Neural progenitor cell (in vitro differentiated cells): ENCODE results near the gene FOXC2. TPM values are rescaled to one million over a fixed set of nuclear protein-coding genes. Genes with fewer than 3 reads are reported as not detected.

ENCODE experiments used
- DNase-seq: peaks from one replicate; pipeline ENCODE4 v3.0.0-alpha.2; 2016; ENCODE audit warnings: low spot score
- H2AFZ ChIP-seq: fragments of 200-600 bp; sonication (generic); replicated peaks from 2 replicates; pipeline ENCODE4 v1.6.1; 2016; ENCODE audit warnings: antibody characterized with exemption
- H3F3A ChIP-seq: fragments of 200-600 bp; sonication (generic); 2 replicates; pipeline ENCODE4 v1.6.1; 2016; ENCODE audit warnings: antibody characterized with exemption, low read depth
- H3K27ac ChIP-seq: fragments of 200-600 bp; sonication (generic); 2 replicates; pipeline ENCODE4 v1.5.1; 2016; ENCODE audit warnings: mild to moderate bottlenecking
- H3K27me3 ChIP-seq: fragments of 200-600 bp; sonication (generic); 2 replicates; pipeline ENCODE4 v1.6.1; 2016; ENCODE audit warnings: mild to moderate bottlenecking, moderate library complexity
- H3K36me3 ChIP-seq: fragments of 200-600 bp; sonication (generic); 2 replicates; pipeline ENCODE4 v1.5.1; 2016
- H3K4me1 ChIP-seq: fragments of 200-600 bp; sonication (generic); 2 replicates; pipeline ENCODE4 v1.6.1; 2016; ENCODE audit warnings: mixed run types
- H3K4me2 ChIP-seq: fragments of 200-600 bp; sonication (generic); 2 replicates; pipeline ENCODE4 v1.6.1; 2016
- H3K4me3 ChIP-seq: fragments of 200-600 bp; sonication (generic); 2 replicates; pipeline ENCODE4 v1.5.1; 2016
- H3K79me2 ChIP-seq: fragments of 200-600 bp; sonication (generic); 2 replicates; pipeline ENCODE4 v1.6.1; 2016; ENCODE audit warnings: low read depth
- H3K9ac ChIP-seq: fragments of 200-600 bp; sonication (generic); 2 replicates; pipeline ENCODE4 v1.6.1; 2016
- H3K9me3 ChIP-seq: fragments of 200-600 bp; sonication (generic); 2 replicates; pipeline ENCODE4 v1.5.1; 2016; ENCODE audit warnings: low read depth
- H4K20me1 ChIP-seq: fragments of 200-600 bp; sonication (generic); 2 replicates; pipeline ENCODE4 v1.6.1; 2016; ENCODE audit warnings: low read depth
- H3K27ac Mint-ChIP-seq: 3 replicates; pipeline ENCODE4 v1.8.0; 2021; ENCODE audit warnings: mixed read lengths
- H3K27me3 Mint-ChIP-seq: 2 replicates; pipeline ENCODE4 v1.8.0; 2022; ENCODE audit warnings: low read depth, mild to moderate bottlenecking, inconsistent platforms, moderate library complexity, mixed read lengths; ENCODE audit not compliant: insufficient read depth
- H3K36me3 Mint-ChIP-seq: 3 replicates; pipeline ENCODE4 v1.8.0; 2021; ENCODE audit warnings: mixed read lengths
- H3K4me1 Mint-ChIP-seq: 3 replicates; pipeline ENCODE4 v1.8.0; 2021; ENCODE audit warnings: mixed read lengths
- H3K4me3 Mint-ChIP-seq: 3 replicates; pipeline ENCODE4 v1.8.0; 2021; ENCODE audit warnings: mild to moderate bottlenecking, moderate library complexity, mixed read lengths
- H3K9me3 Mint-ChIP-seq: 3 replicates; pipeline ENCODE4 v1.8.0; 2020; ENCODE audit warnings: mixed read lengths
- CTCF ChIP-seq: fragments of 200-600 bp; sonication (generic); IDR thresholded peaks from 2 replicates; pipeline ENCODE4 v1.5.1; 2017; ENCODE audit warnings: antibody characterized with exemption, mild to moderate bottlenecking
- EZH2 ChIP-seq: fragments of 200-600 bp; sonication (generic); IDR thresholded peaks from 2 replicates; pipeline ENCODE4 v1.6.1; 2017; ENCODE audit warnings: antibody characterized with exemption, mild to moderate bottlenecking, moderate library complexity
- EZH2phosphoT487 ChIP-seq: fragments of 200-600 bp; sonication (generic); IDR thresholded peaks from 2 replicates; pipeline ENCODE4 v1.6.1; 2017; ENCODE audit warnings: antibody characterized with exemption
- total RNA-seq: library from RNA; depleted of rRNA; stranded (reverse); fragments of >200 nt; gene quantifications from 2 replicates; pipeline ENCODE4 v1.2.3, GENCODE V29; 2015; ENCODE audit warnings: low replicate concordance

FOXC2 gene
- total RNA-seq, 1 donor from 2014 or later, result not detected

- peaks cover 20% of the 10 kb centered on the region for H3K27me3 Mint-ChIP-seq
- no peak overlapping the region for H3K4me2 ChIP-seq
- peaks cover 3% of the 10 kb centered on the region for H3K4me1 Mint-ChIP-seq
- H2AFZ ChIP-seq, result no peak overlapping the region
- no peaks in the 10 kb centered on the region for H4K20me1 ChIP-seq
- no peaks in the 10 kb centered on the region for H3K36me3 ChIP-seq
- H3K4me1 ChIP-seq, result no peaks in the 10 kb centered on the region
- no peaks in the 10 kb centered on the region for H3K27me3 ChIP-seq
- no peak for TF ChIP-seq EZH2phosphoT487
- no peak for TF ChIP-seq CTCF
- TF ChIP-seq EZH2, result no peak
- no peak overlapping the region for H3K27ac ChIP-seq
- no peak overlapping the region for H3K4me3 Mint-ChIP-seq
- no peaks in the 10 kb centered on the region for H3K79me2 ChIP-seq
- DNase-seq, result no peak
- no peaks in the 10 kb centered on the region for H3K9me3 ChIP-seq
- no peaks in the 10 kb centered on the region for H3F3A ChIP-seq
- no peaks in the 10 kb centered on the region for H3K36me3 Mint-ChIP-seq
- H3K9me3 Mint-ChIP-seq, result no peaks in the 10 kb centered on the region
- no peak overlapping the region for H3K27ac Mint-ChIP-seq
- no peak overlapping the region for H3K4me3 ChIP-seq
- no peak overlapping the region for H3K9ac ChIP-seq
Measured at GRCh38 chr16:86528061-86528929, 38.3 kb upstream of the FOXC2 start.

DNA sequence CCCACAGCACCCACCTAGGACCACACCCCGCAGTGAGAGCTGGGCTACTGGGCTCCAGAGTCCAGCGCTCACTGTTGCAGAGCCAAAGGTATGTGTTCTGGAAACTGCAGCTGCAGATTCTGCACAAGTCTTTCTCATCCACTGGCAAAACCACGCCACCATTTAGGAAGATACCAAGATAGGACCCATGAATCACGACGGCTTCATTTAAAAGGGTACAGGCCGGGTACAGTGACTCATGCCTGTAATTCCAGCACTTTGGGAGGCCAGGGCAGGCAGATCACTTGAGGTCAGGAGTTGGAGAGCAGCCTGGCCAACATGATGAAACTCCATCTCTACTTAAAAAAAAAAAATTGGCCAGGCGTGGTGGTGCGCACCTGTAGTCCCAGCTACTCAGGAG, 37.5 kb upstream of the FOXC2 start:
- H3K36me3 ChIP-seq, result no peaks in the 10 kb centered on the region
- no peaks in the 10 kb centered on the region for H4K20me1 ChIP-seq
- H3K4me2 ChIP-seq, result no peak overlapping the region
- H2AFZ ChIP-seq, result no peak overlapping the region
- Mint-ChIP-seq H3K9me3 (no peaks in the 10 kb centered on the region), H3K36me3 (no peaks in the 10 kb centered on the region), H3K4me1 (peaks cover 7% of the 10 kb centered on the region), H3K4me3 (peak overlapping the region; percentile 18), H3K27me3 (peaks cover 16% of the 10 kb centered on the region), H3K27ac (no peak overlapping the region)
- H3K4me3 ChIP-seq, result no peak overlapping the region
- H3K4me1 ChIP-seq, result no peaks in the 10 kb centered on the region
- no peaks in the 10 kb centered on the region for H3F3A ChIP-seq
- no peak overlapping the region for H3K9ac ChIP-seq
- H3K79me2 ChIP-seq, result no peaks in the 10 kb centered on the region
- TF ChIP-seq CTCF (no peak), EZH2 (no peak), EZH2phosphoT487 (no peak)
- H3K27me3 ChIP-seq, result no peaks in the 10 kb centered on the region
- no peak for DNase-seq
- H3K27ac ChIP-seq, result no peak overlapping the region
- H3K9me3 ChIP-seq, result no peaks in the 10 kb centered on the region

DNA sequence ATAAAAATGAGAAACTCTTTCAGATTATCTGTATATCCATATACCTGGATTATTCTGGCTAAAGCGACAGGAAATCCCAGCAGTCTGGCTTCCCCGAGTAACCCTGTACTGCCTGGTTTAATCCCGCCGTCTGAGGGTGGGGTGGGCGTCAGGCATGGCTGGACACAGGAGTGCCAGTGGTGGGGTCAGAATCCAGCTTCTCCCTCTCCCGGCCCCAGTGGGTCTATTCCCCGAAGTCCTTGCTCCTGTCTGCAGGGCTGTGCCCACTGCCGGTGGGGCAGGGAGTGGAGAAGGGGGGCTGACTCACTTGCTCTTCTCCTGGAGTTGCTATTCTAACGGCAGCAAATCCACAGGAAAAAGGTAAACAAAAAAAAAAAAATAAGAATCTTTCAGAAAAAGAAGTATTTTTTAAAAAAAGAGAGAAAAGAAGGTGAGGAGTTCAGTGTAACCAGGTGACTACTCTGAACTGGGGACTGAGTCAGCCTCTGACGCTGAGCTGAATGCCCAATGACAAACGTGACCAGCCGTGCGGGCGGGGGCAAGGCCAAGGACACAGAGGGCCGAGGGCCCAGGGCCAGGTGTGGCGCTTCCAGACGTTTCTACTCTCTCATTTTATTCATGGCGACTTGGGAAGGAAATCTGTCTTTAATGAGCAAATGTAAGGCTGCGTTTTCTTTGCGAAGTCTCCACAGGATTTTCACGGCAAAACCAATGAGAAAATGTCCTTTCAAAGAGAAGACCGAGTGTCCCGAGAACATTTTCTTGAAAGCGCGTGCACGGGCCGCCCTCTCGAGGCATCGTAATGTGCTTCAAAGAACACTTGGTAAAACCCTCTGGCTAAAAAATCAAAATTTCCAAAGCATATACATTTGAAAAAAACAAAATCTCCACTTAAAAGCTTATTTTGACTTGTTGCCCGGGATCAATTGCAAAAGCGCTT, 36.1 kb upstream of the FOXC2 start:
- no peak overlapping the region for H3K9ac ChIP-seq
- H3K27ac ChIP-seq, result no peak overlapping the region
- Mint-ChIP-seq H3K27ac (no peak overlapping the region), H3K4me1 (peaks cover 7% of the 10 kb centered on the region), H3K4me3 (no peak overlapping the region), H3K36me3 (no peaks in the 10 kb centered on the region), H3K27me3 (peaks cover 15% of the 10 kb centered on the region), H3K9me3 (no peaks in the 10 kb centered on the region)
- no peaks in the 10 kb centered on the region for H3K4me1 ChIP-seq
- TF ChIP-seq CTCF, result no peak
- no peak for TF ChIP-seq EZH2phosphoT487
- TF ChIP-seq EZH2, result no peak
- no peak overlapping the region for H3K4me2 ChIP-seq
- H3K4me3 ChIP-seq, result no peak overlapping the region
- H2AFZ ChIP-seq, result no peak overlapping the region
- no peaks in the 10 kb centered on the region for H3K79me2 ChIP-seq
- H3F3A ChIP-seq, result no peaks in the 10 kb centered on the region
- no peak for DNase-seq
- H3K9me3 ChIP-seq, result no peaks in the 10 kb centered on the region
- H3K36me3 ChIP-seq, result no peaks in the 10 kb centered on the region
- no peaks in the 10 kb centered on the region for H3K27me3 ChIP-seq
- no peaks in the 10 kb centered on the region for H4K20me1 ChIP-seq
